ENCODE data around the gene AP3D1.

Gene AP3D1

GRCh38 chr19:2076526-2076944 is 74.8 kb downstream of the AP3D1 start:
- Mint-ChIP-seq H3K27ac (no peak overlapping the region), H3K27me3 (no peaks in the 10 kb centered on the region), H3K36me3 (peaks cover 68% of the 10 kb centered on the region), H3K9me3 (no peaks in the 10 kb centered on the region), H3K4me1 (peaks cover 48% of the 10 kb centered on the region), H3K4me3 (no peak overlapping the region)
- CTCF ChIA-PET, result no interaction called here
- no peak for DNase-seq

GRCh38 chr19:2072757-2073551 is 78.4 kb downstream of the AP3D1 start:
- CTCF ChIA-PET, result no interaction called here
- Mint-ChIP-seq H3K27ac (peak overlapping the region; percentile 19), H3K36me3 (peaks cover 57% of the 10 kb centered on the region), H3K9me3 (no peaks in the 10 kb centered on the region), H3K27me3 (no peaks in the 10 kb centered on the region), H3K4me3 (no peak overlapping the region), H3K4me1 (peaks cover 37% of the 10 kb centered on the region)
- no peak for DNase-seq

GRCh38 chr19:2070986-2071673 is 80.2 kb downstream of the AP3D1 start:
- H3K36me3 Mint-ChIP-seq, result peaks cover 43% of the 10 kb centered on the region
- H3K27ac Mint-ChIP-seq, result peak overlapping the region; percentile 74
- no peak for DNase-seq
- H3K4me3 Mint-ChIP-seq, result no peak overlapping the region
- H3K27me3 Mint-ChIP-seq, result no peaks in the 10 kb centered on the region
- no peaks in the 10 kb centered on the region for H3K9me3 Mint-ChIP-seq
- CTCF ChIA-PET, result interaction anchor here (3.3 kb wide), 1 partner anchor 19 kb away, joined by 16 read pairs; no protein-coding TSS in a partner anchor
- peaks cover 37% of the 10 kb centered on the region for H3K4me1 Mint-ChIP-seq

GRCh38 chr19:2070436-2070827 is 80.9 kb downstream of the AP3D1 start:
- CTCF ChIA-PET, result interaction anchor here (0.7 to 3.3 kb wide), 8 partner anchors 9 to 206 kb away, joined by 3 to 16 read pairs (median 5); no protein-coding TSS in a partner anchor
- Mint-ChIP-seq H3K4me1 (peaks cover 33% of the 10 kb centered on the region), H3K27me3 (no peaks in the 10 kb centered on the region), H3K27ac (no peak overlapping the region), H3K4me3 (no peak overlapping the region), H3K36me3 (peaks cover 39% of the 10 kb centered on the region), H3K9me3 (no peaks in the 10 kb centered on the region)
- DNase-seq, result no peak

GRCh38 chr19:2064788-2065524 is 86.4 kb downstream of the AP3D1 start:
- CTCF ChIA-PET, result no interaction called here
- Mint-ChIP-seq H3K9me3 (no peaks in the 10 kb centered on the region), H3K4me1 (peaks cover 26% of the 10 kb centered on the region), H3K27me3 (no peaks in the 10 kb centered on the region), H3K27ac (no peak overlapping the region), H3K4me3 (no peak overlapping the region), H3K36me3 (peaks cover 8% of the 10 kb centered on the region)
- no peak for DNase-seq

GRCh38 chr19:2064395-2064787 is 87.0 kb downstream of the AP3D1 start:
- H3K9me3 Mint-ChIP-seq, result no peaks in the 10 kb centered on the region
- peaks cover 3% of the 10 kb centered on the region for H3K36me3 Mint-ChIP-seq
- no peak overlapping the region for H3K4me3 Mint-ChIP-seq
- no peaks in the 10 kb centered on the region for H3K27me3 Mint-ChIP-seq
- no peak overlapping the region for H3K27ac Mint-ChIP-seq
- CTCF ChIA-PET, result no interaction called here
- DNase-seq, result no peak
- H3K4me1 Mint-ChIP-seq, result peaks cover 22% of the 10 kb centered on the region

GRCh38 chr19:2063824-2064223 is 87.5 kb downstream of the AP3D1 start:
- no peak overlapping the region for H3K27ac Mint-ChIP-seq
- no peak for DNase-seq
- peaks cover 3% of the 10 kb centered on the region for H3K36me3 Mint-ChIP-seq
- CTCF ChIA-PET, result interaction anchor here (1.1 to 1.3 kb wide), 2 partner anchors 31 to 215 kb away, joined by 3 read pairs; no protein-coding TSS in a partner anchor
- no peak overlapping the region for H3K4me3 Mint-ChIP-seq
- H3K27me3 Mint-ChIP-seq, result no peaks in the 10 kb centered on the region
- H3K4me1 Mint-ChIP-seq, result peaks cover 22% of the 10 kb centered on the region
- H3K9me3 Mint-ChIP-seq, result no peaks in the 10 kb centered on the region

DNA sequence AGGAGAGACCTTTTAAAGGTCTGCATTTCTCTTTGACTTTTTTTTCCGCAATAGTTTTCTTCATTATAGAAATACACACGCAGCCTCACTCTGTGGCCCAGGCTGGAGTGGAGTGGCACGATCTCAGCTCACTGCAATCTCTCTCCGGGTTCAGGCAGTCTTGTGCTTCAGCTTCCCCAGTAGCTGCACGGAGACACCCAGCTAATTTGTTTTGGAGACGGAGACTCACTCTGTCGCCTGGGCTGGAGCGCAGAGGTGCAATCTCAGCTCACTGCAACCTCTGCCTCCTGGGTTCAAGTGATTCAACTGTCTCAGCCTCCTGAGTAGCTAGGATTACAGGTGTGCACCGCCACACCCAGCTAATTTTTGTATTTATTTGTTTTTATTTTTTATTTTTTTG is 88.6 kb downstream of the AP3D1 start:
- H3K27me3 Mint-ChIP-seq, result no peaks in the 10 kb centered on the region
- H3K9me3 Mint-ChIP-seq, result no peaks in the 10 kb centered on the region
- peaks cover 1% of the 10 kb centered on the region for H3K36me3 Mint-ChIP-seq
- no peak for DNase-seq
- CTCF ChIA-PET, result interaction anchor here (0.8 to 1.3 kb wide), 2 partner anchors 30 to 133 kb away, joined by 3 read pairs; no protein-coding TSS in a partner anchor
- H3K27ac Mint-ChIP-seq, result peak overlapping the region; percentile 91
- peak overlapping the region; percentile 91 for H3K4me3 Mint-ChIP-seq
- H3K4me1 Mint-ChIP-seq, result peaks cover 33% of the 10 kb centered on the region

DNA sequence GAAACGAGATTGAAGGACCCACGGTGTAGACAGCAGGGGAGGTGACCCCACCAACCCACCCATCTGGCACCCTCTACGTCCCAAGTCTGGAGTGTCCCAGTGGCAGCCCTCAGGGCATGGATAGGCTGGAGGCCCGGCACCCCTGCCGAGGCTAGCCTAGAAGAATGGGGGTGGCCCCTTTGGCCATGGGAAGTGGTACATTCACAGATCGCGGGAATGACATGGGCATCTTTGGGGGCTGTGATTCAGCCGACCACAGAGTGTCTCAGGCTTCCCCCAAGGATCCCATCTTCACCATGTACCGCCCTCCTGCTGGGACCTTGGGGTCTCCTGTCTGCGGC is 89.0 kb downstream of the AP3D1 start:
- peaks cover 1% of the 10 kb centered on the region for H3K36me3 Mint-ChIP-seq
- CTCF ChIA-PET, result interaction anchor here (0.8 kb wide), 1 partner anchor 132 kb away, joined by 3 read pairs; no protein-coding TSS in a partner anchor
- no peaks in the 10 kb centered on the region for H3K27me3 Mint-ChIP-seq
- H3K9me3 Mint-ChIP-seq, result no peaks in the 10 kb centered on the region
- peak overlapping the region; percentile 91 for H3K4me3 Mint-ChIP-seq
- peaks cover 37% of the 10 kb centered on the region for H3K4me1 Mint-ChIP-seq
- peak overlapping the region; percentile 91 for H3K27ac Mint-ChIP-seq
- no peak for DNase-seq

DNA sequence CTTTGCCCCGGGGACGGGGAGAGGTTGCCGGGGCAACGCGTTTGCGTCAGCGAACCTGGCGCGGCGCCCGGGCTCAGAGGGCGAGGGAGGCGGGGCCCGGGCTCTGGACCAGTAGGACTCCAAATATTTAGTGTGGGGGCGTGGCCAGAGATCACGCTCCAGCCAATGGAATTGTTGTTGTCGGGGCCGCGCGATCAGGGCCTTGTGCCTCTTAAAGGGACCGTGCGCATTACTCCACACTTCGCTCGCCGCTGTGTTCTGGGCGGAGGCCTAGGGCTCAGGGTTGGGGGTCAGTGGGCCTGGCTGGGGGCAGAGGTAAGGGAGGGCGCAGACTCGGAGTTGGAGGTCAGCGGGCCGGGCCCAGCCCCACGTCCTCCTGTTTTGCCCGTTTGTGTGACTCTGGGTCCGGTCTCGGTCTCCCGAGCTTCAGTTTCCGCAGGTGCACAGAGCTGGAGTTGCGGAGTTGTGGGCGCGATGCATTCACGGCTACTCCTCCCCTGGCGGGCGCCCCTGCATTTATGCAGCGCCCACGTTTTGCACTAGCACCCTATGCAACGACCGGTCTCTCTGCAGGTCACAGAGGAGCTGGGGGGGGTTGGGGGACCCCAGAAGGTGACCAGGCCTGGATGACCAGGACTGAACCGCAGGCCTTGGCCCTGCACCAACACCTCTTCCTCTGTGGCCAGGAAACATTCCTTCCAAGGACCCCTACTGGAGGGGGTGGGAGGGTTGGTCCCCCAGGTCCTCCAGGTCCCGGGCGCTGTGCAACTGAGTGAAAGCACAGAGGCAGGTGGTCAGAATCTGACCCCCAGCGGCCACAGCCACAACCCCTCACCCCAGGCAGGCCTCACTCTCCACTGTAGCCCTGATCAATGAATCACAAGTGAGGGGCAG is 89.6 kb downstream of the AP3D1 start:
- no peaks in the 10 kb centered on the region for H3K9me3 Mint-ChIP-seq
- H3K4me3 Mint-ChIP-seq, result peak overlapping the region; percentile 91
- peaks cover 43% of the 10 kb centered on the region for H3K4me1 Mint-ChIP-seq
- peaks cover 1% of the 10 kb centered on the region for H3K36me3 Mint-ChIP-seq
- H3K27ac Mint-ChIP-seq, result peak overlapping the region; percentile 91
- DNase-seq, result peak; percentile 99
- CTCF ChIA-PET, result interaction anchor here (0.6 to 1.5 kb wide), 2 partner anchors 8 to 25 kb away, joined by 3 to 4 read pairs; no protein-coding TSS in a partner anchor
- H3K27me3 Mint-ChIP-seq, result no peaks in the 10 kb centered on the region

DNA sequence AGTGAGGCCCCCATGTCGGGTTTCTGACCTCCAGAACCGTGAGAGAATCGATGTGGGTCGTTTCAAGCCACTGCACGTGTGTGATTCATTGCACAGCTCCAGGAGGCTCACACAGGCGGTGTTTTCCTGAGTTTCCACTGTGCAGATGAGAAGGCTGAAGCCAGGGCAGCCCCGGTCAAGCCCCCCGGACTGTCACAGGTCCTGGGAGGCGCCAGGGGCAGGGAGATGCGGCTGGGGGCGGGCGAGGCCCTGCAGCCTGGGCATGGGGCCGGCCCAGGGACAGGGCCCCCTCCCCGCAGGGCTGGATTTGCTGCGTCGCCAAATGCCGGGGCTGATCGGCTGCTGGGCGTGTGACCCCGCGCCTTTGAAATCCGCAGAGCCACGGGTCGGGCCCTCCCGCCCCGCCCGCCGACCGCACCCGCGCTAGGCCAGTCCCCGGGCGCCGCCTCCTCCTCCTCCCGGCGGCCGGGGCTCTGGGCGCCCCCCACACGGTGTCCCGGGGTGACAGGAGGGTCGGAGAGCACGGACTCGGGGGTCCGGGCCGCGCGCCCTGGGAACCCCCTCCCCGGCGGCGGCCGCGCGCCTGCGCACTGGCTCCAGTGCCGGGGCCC is 90.4 kb downstream of the AP3D1 start:
- peaks cover 49% of the 10 kb centered on the region for H3K4me1 Mint-ChIP-seq
- CTCF ChIA-PET, result interaction anchor here (0.6 to 1.5 kb wide), 2 partner anchors 9 to 24 kb away, joined by 3 to 4 read pairs; no protein-coding TSS in a partner anchor
- no peaks in the 10 kb centered on the region for H3K27me3 Mint-ChIP-seq
- DNase-seq, result no peak
- peak overlapping the region; percentile 95 for H3K27ac Mint-ChIP-seq
- H3K36me3 Mint-ChIP-seq, result peaks cover 1% of the 10 kb centered on the region
- H3K4me3 Mint-ChIP-seq, result peak overlapping the region; percentile 91
- H3K9me3 Mint-ChIP-seq, result no peaks in the 10 kb centered on the region

GRCh38 chr19:2059422-2060201 is 91.8 kb downstream of the AP3D1 start:
- peaks cover 61% of the 10 kb centered on the region for H3K4me1 Mint-ChIP-seq
- no peak for DNase-seq

More at GRCh38 chr19:2059422-2060201, 91.8 kb downstream of the AP3D1 start:
- Mint-ChIP-seq H3K27ac (peak overlapping the region; percentile 95), H3K27me3 (no peaks in the 10 kb centered on the region), H3K9me3 (no peaks in the 10 kb centered on the region), H3K4me3 (peak overlapping the region; percentile 80), H3K36me3 (peaks cover 1% of the 10 kb centered on the region)
- CTCF ChIA-PET, result interaction anchor here (1.2 to 2.6 kb wide), 2 partner anchors 10 to 15 kb away, joined by 3 to 14 read pairs; no protein-coding TSS in a partner anchor

Measured in activated naive CD4-positive, alpha-beta T cell treated with anti-CD3 and anti-CD28 coated beads, Interleukin-2, amount 10 ng/mL, durations not matched to agents 7 days and 5 days (primary cell).